IMR-90 (cell line): ENCODE results near the gene TACC2. TPM values are rescaled to one million over a fixed set of nuclear protein-coding genes. Genes with fewer than 3 reads are reported as not detected.

Experiments used
- ATAC-seq: fragments of 200-7000 bp; cut with Tn5 transposase; 2 replicates; pipeline ENCODE4 v1.9.1; 2020; ENCODE audit warnings: low read depth, mild to moderate bottlenecking, moderate library complexity
- BruUV-seq: library from RNA; stranded (reverse); fragments of 400-500 nt; replicated peaks from 2 replicates; lab custom pipeline; 2021; lab: Mats Ljungman, UMichigan
- CTCF ChIA-PET: fragments of 300-600 bp; formaldehyde crosslinking; extraction: SDS; loops from one replicate; lab custom pipeline; 2021; ENCODE audit warnings: antibody characterized with exemption; lab: Yijun Ruan, JAX
- POLR2A ChIA-PET: fragments of 300-600 bp; sonication (Branson Sonifier 250); formaldehyde crosslinking; loops from one replicate; lab custom pipeline; 2022; ENCODE audit warnings: antibody characterized with exemption; ENCODE audit not compliant: unreplicated experiment; lab: Charles Lee
- DNase-seq: peaks from one replicate; pipeline ENCODE4 v3.0.0; 2013
- H2AFZ ChIP-seq: replicated peaks from 2 replicates; pipeline ENCODE3; 2013; ENCODE audit warnings: low read length, mild to moderate bottlenecking; ENCODE audit not compliant: poor library complexity
- H2AK5ac ChIP-seq: 2 replicates; pipeline ENCODE4 v1.6.1; 2013; ENCODE audit warnings: low read depth, low read length, inconsistent platforms
- H2AK9ac ChIP-seq: replicated peaks from 2 replicates; pipeline ENCODE3; 2013; ENCODE audit warnings: mild to moderate bottlenecking, low read depth, low read length, moderate library complexity; ENCODE audit not compliant: poor library complexity
- H2BK120ac ChIP-seq: 2 replicates; pipeline ENCODE4 v1.6.1; 2013; ENCODE audit warnings: low read depth, low read length, inconsistent platforms
- H2BK15ac ChIP-seq: 3 replicates; pipeline ENCODE4 v1.6.1; 2013; ENCODE audit warnings: low read depth, low read length, inconsistent platforms
- H2BK20ac ChIP-seq: 2 replicates; pipeline ENCODE4 v1.6.1; 2013; ENCODE audit warnings: low read depth, mild to moderate bottlenecking, inconsistent platforms, low read length, moderate library complexity
- H2BK5ac ChIP-seq: 2 replicates; pipeline ENCODE4 v1.6.1; 2013; ENCODE audit warnings: mild to moderate bottlenecking, low read depth, low read length, inconsistent platforms; ENCODE audit not compliant: poor library complexity, severe bottlenecking
- H3K14ac ChIP-seq: replicated peaks from 2 replicates; pipeline ENCODE4 v1.6.1; 2013; ENCODE audit warnings: low read depth, low read length, inconsistent platforms
- H3K18ac ChIP-seq: 2 replicates; pipeline ENCODE4 v1.6.1; 2013; ENCODE audit warnings: low read depth, low read length, control low read depth
- H3K23ac ChIP-seq: 2 replicates; pipeline ENCODE4 v1.6.1; 2013; ENCODE audit warnings: low read depth, low read length, inconsistent platforms
- H3K27ac ChIP-seq: 2 replicates; pipeline ENCODE4 v1.5.1; 2013; ENCODE audit warnings: mild to moderate bottlenecking, control low read depth, low read length; ENCODE audit not compliant: insufficient read depth
- H3K27me3 ChIP-seq: 2 replicates; pipeline ENCODE4 v1.6.1; 2013; ENCODE audit warnings: low read length; ENCODE audit not compliant: control insufficient read depth, insufficient read depth
- H3K36me3 ChIP-seq: 2 replicates; pipeline ENCODE4 v1.6.1; 2013; ENCODE audit warnings: low read length, mixed read lengths; ENCODE audit not compliant: control insufficient read depth, insufficient read depth
- H3K4ac ChIP-seq: 2 replicates; pipeline ENCODE4 v1.6.1; 2013; ENCODE audit warnings: low read depth, low read length, inconsistent platforms
- H3K4me1 ChIP-seq: 2 replicates; pipeline ENCODE4 v1.6.1; 2013; ENCODE audit warnings: low read length, mixed read lengths; ENCODE audit not compliant: control insufficient read depth, insufficient read depth
- H3K4me2 ChIP-seq: 2 replicates; pipeline ENCODE4 v1.6.1; 2013; ENCODE audit warnings: low read depth, mild to moderate bottlenecking, control low read depth, low read length, moderate library complexity
- H3K4me3 ChIP-seq: 2 replicates; pipeline ENCODE4 v1.5.1; 2013; ENCODE audit warnings: low read depth, mild to moderate bottlenecking, control low read depth, low read length, moderate library complexity; ENCODE audit not compliant: insufficient read depth
- H3K56ac ChIP-seq: 2 replicates; pipeline ENCODE4 v1.6.1; 2013; ENCODE audit warnings: low read length, inconsistent platforms; ENCODE audit not compliant: insufficient read depth; ENCODE audit errors: extremely low read depth
- H3K79me1 ChIP-seq, 2 experiments: 2 replicates each; pipeline ENCODE4 v1.6.1; 2013; ENCODE audit warnings: low read length in 2 of 2, inconsistent platforms in 1 of 2, low read depth in 1 of 2
- H3K9ac ChIP-seq: 2 replicates; pipeline ENCODE4 v1.6.1; 2013; ENCODE audit warnings: low read depth, low read length, control low read depth
- H3K9me1 ChIP-seq: 2 replicates; pipeline ENCODE4 v1.6.1; 2013; ENCODE audit warnings: low read length, inconsistent platforms; ENCODE audit not compliant: insufficient read depth
- H3K9me3 ChIP-seq: 2 replicates; pipeline ENCODE4 v1.6.1; 2013; ENCODE audit warnings: low read length; ENCODE audit not compliant: control insufficient read depth, insufficient read depth
- H4K20me1 ChIP-seq: 2 replicates; pipeline ENCODE4 v1.6.1; 2013; ENCODE audit warnings: low read length, inconsistent platforms; ENCODE audit not compliant: insufficient read depth
- H4K5ac ChIP-seq: 2 replicates; pipeline ENCODE4 v1.6.1; 2013; ENCODE audit warnings: mild to moderate bottlenecking, low read depth, low read length, control low read depth
- H4K8ac ChIP-seq, 2 experiments: 2 replicates each; pipeline ENCODE4 v1.6.1; 2013; ENCODE audit warnings: low read depth in 2 of 2, low read length in 2 of 2, control low read depth in 1 of 2, inconsistent platforms in 1 of 2
- H4K91ac ChIP-seq: 2 replicates; pipeline ENCODE4 v1.6.1; 2013; ENCODE audit warnings: low read depth, low read length, inconsistent platforms; ENCODE audit not compliant: insufficient read depth
- BHLHE40 ChIP-seq: fragments of 150-350 bp; IDR thresholded peaks from 2 replicates; pipeline ENCODE4 v1.6.1; 2016; ENCODE audit warnings: mild to moderate bottlenecking, low read depth, low read length
- CEBPB ChIP-seq: IDR thresholded peaks from 2 replicates; pipeline ENCODE4 v1.6.1; 2012; ENCODE audit warnings: low read depth, low read length, improper control_type of control experiment
- CHD1 ChIP-seq: IDR thresholded peaks from 2 replicates; pipeline ENCODE4 v1.6.1; 2012; ENCODE audit warnings: low read depth, low read length, improper control_type of control experiment
- CTCF ChIP-seq: conservative IDR thresholded peaks from 2 replicates; pipeline ENCODE4 v1.5.1; 2012; ENCODE audit warnings: mild to moderate bottlenecking, low read depth, low read length, improper control_type of control experiment
- ELK1 ChIP-seq: fragments of 150-350 bp; IDR thresholded peaks from 2 replicates; pipeline ENCODE4 v1.6.1; 2016; ENCODE audit warnings: low read depth, mild to moderate bottlenecking, low read length, moderate library complexity, borderline replicate concordance
- FOS ChIP-seq: fragments of 150-350 bp; IDR thresholded peaks from 2 replicates; pipeline ENCODE4 v1.6.1; 2016; ENCODE audit warnings: low read depth, low read length
- MAFK ChIP-seq: IDR thresholded peaks from 2 replicates; pipeline ENCODE4 v1.6.1; 2012; ENCODE audit warnings: low read depth, low read length, improper control_type of control experiment
- MAZ ChIP-seq: IDR thresholded peaks from 2 replicates; pipeline ENCODE4 v1.6.1; 2012; ENCODE audit warnings: low read depth, mild to moderate bottlenecking, low read length, improper control_type of control experiment, moderate library complexity, borderline replicate concordance
- MXI1 ChIP-seq: IDR thresholded peaks from 2 replicates; pipeline ENCODE4 v1.6.1; 2012; ENCODE audit warnings: low read depth, mild to moderate bottlenecking, low read length, moderate library complexity, borderline replicate concordance
- NFE2L2 ChIP-seq: fragments of 150-350 bp; IDR thresholded peaks from 2 replicates; pipeline ENCODE4 v1.6.1; 2016; ENCODE audit warnings: low read depth, mild to moderate bottlenecking, low read length
- POLR2A ChIP-seq: IDR thresholded peaks from 2 replicates; pipeline ENCODE4 v1.6.1; 2012; ENCODE audit warnings: mild to moderate bottlenecking, low read depth, low read length
- RAD21 ChIP-seq: IDR thresholded peaks from 2 replicates; pipeline ENCODE4 v1.6.1; 2012; ENCODE audit warnings: low read length, improper control_type of control experiment
- RCOR1 ChIP-seq: IDR thresholded peaks from 2 replicates; pipeline ENCODE4 v1.6.1; 2012; ENCODE audit warnings: mild to moderate bottlenecking, low read length, improper control_type of control experiment; ENCODE audit not compliant: insufficient replicate concordance
- RFX5 ChIP-seq: IDR thresholded peaks from 2 replicates; pipeline ENCODE4 v1.8.0; 2012; ENCODE audit warnings: low read depth, mild to moderate bottlenecking, low read length, moderate library complexity
- SMC3 ChIP-seq: fragments of 150-350 bp; IDR thresholded peaks from 2 replicates; pipeline ENCODE4 v1.6.1; 2016; ENCODE audit warnings: low read depth, mild to moderate bottlenecking, antibody characterized with exemption, low read length, moderate library complexity
- USF2 ChIP-seq: fragments of 150-350 bp; IDR thresholded peaks from 2 replicates; pipeline ENCODE4 v1.6.1; 2017; ENCODE audit warnings: mild to moderate bottlenecking, antibody characterized with exemption, low read length, low read depth
- WGBS, 2 experiments: methylation state at CpG; one replicate each; pipeline versions ENCODE4 v1.1.5 to v1.1.7; 2013; ENCODE audit warnings: missing lambda C conversion rate in 2 of 2; ENCODE audit not compliant: insufficient read length in 1 of 2; ENCODE audit errors: extremely low coverage in 2 of 2; 5-methylcytosine and 5-hydroxymethylcytosine counted together
- dilution Hi-C: fragments of 300-500 bp; cut with HindIII; formaldehyde crosslinking; loops from one replicate; pipeline ENCODE4 v1.14.3; 2018; ENCODE audit warnings: low sequenced_read_pairs; ENCODE audit not compliant: unreplicated experiment
- in situ Hi-C: fragments of 300-500 bp; cut with MboI; formaldehyde crosslinking; loops from 3 replicates; pipeline ENCODE4 v1.14.3; 2019; ENCODE audit warnings: low sequenced_read_pairs, inconsistent platforms, mixed read lengths
- intact Hi-C: fragments of 100-400 bp; cut with micrococcal nuclease; formaldehyde crosslinking; loops from 2 replicates; pipeline ENCODE4 v1.10.0; 2022
- polyA plus RNA-seq, 3 experiments: library from polyadenylated mRNA; depleted of rRNA; stranded (reverse); fragments of >200 nt; gene quantifications; 2 replicates each; pipeline ENCODE4 v1.2.3, GENCODE V29; 2012; ENCODE audit warnings: low replicate concordance in 1 of 3
- total RNA-seq: library from RNA; depleted of rRNA; stranded (reverse); fragments of >200 nt; gene quantifications from 2 replicates; pipeline ENCODE4 v1.2.3, GENCODE V29; 2012

Gene TACC2
- total and polyA plus RNA-seq, 2 of the 4 experiments (the other 2 are of a cell fraction), result 2.9 to 15.4 TPM

GRCh38 chr10:121949049-121949448, 39.9 kb upstream of the TACC2 start:
- DNase-seq (no peak), ATAC-seq (peak; percentile 80)
- H2BK15ac ChIP-seq, result no peak overlapping the region
- no peak overlapping the region for H3K23ac ChIP-seq
- dilution Hi-C loops, result no loop called here
- POLR2A ChIA-PET, result no interaction called here
- H2AK9ac ChIP-seq, result no peak overlapping the region
- H2AFZ ChIP-seq, result no peak overlapping the region
- TF ChIP-seq BHLHE40, result no peak
- TF ChIP-seq RAD21, result no peak
- TF ChIP-seq POLR2A, result no peak
- TF ChIP-seq SMC3, result no peak
- no peak for TF ChIP-seq CTCF
- TF ChIP-seq MAFK, result no peak
- TF ChIP-seq NFE2L2, result no peak
- TF ChIP-seq USF2, result no peak
- no peak for TF ChIP-seq RCOR1
- no peak for TF ChIP-seq ELK1
- no peak for TF ChIP-seq MAZ
- no peak for TF ChIP-seq CEBPB
- TF ChIP-seq RFX5, result no peak
- no peak for TF ChIP-seq FOS
- TF ChIP-seq MXI1, result no peak
- no peak for TF ChIP-seq CHD1
- no peak overlapping the region for H3K27ac ChIP-seq
- H4K20me1 ChIP-seq, result no peaks in the 10 kb centered on the region
- intact Hi-C loops, result no loop called here
- H3K9me3 ChIP-seq, result no peaks in the 10 kb centered on the region
- no peak overlapping the region for H2BK20ac ChIP-seq
- WGBS, 2 experiments, result no CpG with 5 or more reads among the region's 2 CpGs
- no peak overlapping the region for H3K18ac ChIP-seq
- H4K8ac ChIP-seq, result no peak overlapping the region
- in situ Hi-C loops, result no loop called here
- no peaks in the 10 kb centered on the region for H3K27me3 ChIP-seq
- H3K4me1 ChIP-seq, result no peaks in the 10 kb centered on the region
- BruUV-seq, result no TSS peak
- H2AK5ac ChIP-seq, result no peak overlapping the region
- no peak overlapping the region for H4K5ac ChIP-seq
- no peak overlapping the region for H3K4ac ChIP-seq
- H3K56ac ChIP-seq, result no peak overlapping the region
- peaks cover 3% of the 10 kb centered on the region; the same call in 1 of the 2 replicates for H3K9me1 ChIP-seq
- no peak overlapping the region for H2BK120ac ChIP-seq
- no peak overlapping the region for H3K9ac ChIP-seq
- CTCF ChIA-PET, result interaction anchor here (0.6 to 1.7 kb wide), 2 partner anchors 164 to 208 kb away, joined by 4 to 5 read pairs; no protein-coding TSS in a partner anchor
- H4K91ac ChIP-seq, result no peak overlapping the region
- no peaks in the 10 kb centered on the region for H3K79me1 ChIP-seq
- no peak overlapping the region for H2BK5ac ChIP-seq
- H3K4me3 ChIP-seq, result no peak overlapping the region
- H3K14ac ChIP-seq, result no peak overlapping the region
- H3K4me2 ChIP-seq, result no peak overlapping the region; the same call in 1 of the 2 replicates
- 0 out of 2 replicates have a peak, but pooled peaks cover 2% of the 10 kb centered on the region for H3K36me3 ChIP-seq
